Peyer's patch (tissue), 4 donors: ENCODE results near the gene EHBP1. TPM values are rescaled to one million over a fixed set of nuclear protein-coding genes. Genes with fewer than 3 reads are reported as not detected.

ENCODE experiments used
- DNase-seq, 3 donors: peaks; one replicate each; pipeline ENCODE4 v3.0.0-alpha.2; 2017 to 2019
- H3K27ac ChIP-seq, 4 donors: fragments of 200-600 bp; sonication (generic); one replicate each; pipeline ENCODE4 v1.5.1; 2016 to 2019
- H3K27me3 ChIP-seq, 2 donors: fragments of 200-600 bp; sonication (generic); one replicate each; pipeline ENCODE4 v1.5.1; 2019
- H3K36me3 ChIP-seq, 3 donors: fragments of 200-600 bp; sonication (generic); one replicate each; pipeline ENCODE4 v1.5.1; 2016 to 2019
- H3K4me1 ChIP-seq, 4 donors: fragments of 200-600 bp; sonication (generic); one replicate each; pipeline ENCODE4 v1.5.1; 2016 to 2019
- H3K4me3 ChIP-seq, 4 donors: fragments of 200-600 bp; sonication (generic); 1 replicate in 3 of 4; 2 replicates in 1 of 4; pipeline ENCODE4 v1.5.1; 2016 to 2019; ENCODE audit warnings: mild to moderate bottlenecking in 1 of 4
- H3K9me3 ChIP-seq, 4 donors: fragments of 200-600 bp; sonication (generic); one replicate each; pipeline ENCODE4 v1.5.1; 2016 to 2019; ENCODE audit warnings: mild to moderate bottlenecking in 1 of 4
- POLR2A ChIP-seq, 2 donors: fragments of 450-650 bp; IDR thresholded peaks; one replicate each; pipeline ENCODE4 v1.5.1; 2017; ENCODE audit warnings: antibody characterized with exemption in 2 of 2, mild to moderate bottlenecking in 2 of 2, moderate library complexity in 2 of 2
- total RNA-seq, 4 donors: library from RNA; depleted of rRNA; stranded (reverse); fragments of >200 nt; gene quantifications; one replicate each; pipeline ENCODE4 v1.1.0, GENCODE V29; 2016
- TF ChIP-seq, protein P1 (sequence below), 6 experiments: fragments of 450-650 bp in 4 of 6; fragments of 200-600 bp in 2 of 6; sonication (generic) in 1 of 6; IDR thresholded peaks; one replicate each; pipeline ENCODE4 v1.5.1; 2017 to 2019; ENCODE audit warnings: antibody characterized with exemption in 6 of 6, mild to moderate bottlenecking in 3 of 6, moderate library complexity in 1 of 6

EHBP1 gene
- total RNA-seq, 4 donors from 2014 or later: 27.1 to 190 (median 60.8) TPM

DNA sequence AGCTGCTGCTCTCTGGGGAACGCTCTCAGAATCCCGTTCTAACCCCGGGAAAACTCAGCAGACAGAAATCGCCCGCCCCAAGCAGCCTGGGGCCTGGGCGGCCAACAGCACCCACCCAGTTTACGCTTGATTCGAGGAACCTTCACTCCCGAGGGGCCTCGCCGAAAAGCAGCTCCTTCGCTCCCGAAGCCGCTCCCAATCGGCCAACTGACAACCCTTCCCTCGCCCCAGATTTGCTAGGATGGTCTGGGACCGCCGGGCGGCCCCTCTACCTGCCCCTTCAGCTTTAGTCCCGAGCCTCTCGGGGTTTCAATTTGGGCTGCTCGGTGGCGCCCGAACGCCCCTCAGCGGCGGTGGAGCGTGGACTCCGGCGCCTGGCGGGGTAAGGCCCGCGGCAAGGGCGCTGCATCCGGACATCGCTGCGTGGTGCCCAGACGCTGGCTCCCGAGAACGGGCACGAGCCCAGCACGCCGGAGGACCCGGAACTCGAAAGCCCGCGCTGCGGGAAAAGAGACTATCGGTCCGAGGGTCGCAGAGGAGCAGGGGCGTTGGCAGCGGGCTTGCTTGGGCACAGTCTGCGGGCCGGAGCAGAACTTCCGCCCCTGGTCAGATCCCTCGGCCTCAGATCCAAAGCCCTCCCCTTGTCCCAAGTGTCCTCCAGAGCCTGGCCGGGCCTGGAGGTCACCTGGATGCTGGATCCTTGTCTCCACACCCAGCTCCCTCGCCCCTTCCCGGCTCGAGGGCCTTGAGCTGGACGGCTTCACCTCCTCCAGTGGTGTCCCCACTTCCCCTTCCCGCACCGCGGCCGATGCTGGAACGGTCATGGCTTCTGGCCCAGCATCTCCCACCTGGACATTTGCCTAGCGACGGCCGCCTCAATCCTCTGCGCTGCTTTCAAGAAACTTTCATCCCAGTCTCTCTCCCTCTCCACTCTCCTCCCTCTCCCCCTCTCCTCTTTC is 342.1 kb downstream of the EHBP1 start:
- Histone ChIP-seq H3K4me3 (peak overlapping the region in 2 of 4 donors; percentile 21 to 27), H3K4me1 (peaks cover 0 to 48% (median 16%) of the 10 kb centered on the region in 4 donors), H3K36me3 (peaks cover 0 to 8% (median 0%) of the 10 kb centered on the region in 3 donors), H3K27ac (no peak overlapping the region), H3K9me3 (peaks cover 0 to 16% (median 0%) of the 10 kb centered on the region in 4 donors), H3K27me3 (peaks cover 0 to 38% of the 10 kb centered on the region in 2 donors)
- DNase-seq: peak in 1 of 3 donors; percentile 55
- TF ChIP-seq, protein P1, sequence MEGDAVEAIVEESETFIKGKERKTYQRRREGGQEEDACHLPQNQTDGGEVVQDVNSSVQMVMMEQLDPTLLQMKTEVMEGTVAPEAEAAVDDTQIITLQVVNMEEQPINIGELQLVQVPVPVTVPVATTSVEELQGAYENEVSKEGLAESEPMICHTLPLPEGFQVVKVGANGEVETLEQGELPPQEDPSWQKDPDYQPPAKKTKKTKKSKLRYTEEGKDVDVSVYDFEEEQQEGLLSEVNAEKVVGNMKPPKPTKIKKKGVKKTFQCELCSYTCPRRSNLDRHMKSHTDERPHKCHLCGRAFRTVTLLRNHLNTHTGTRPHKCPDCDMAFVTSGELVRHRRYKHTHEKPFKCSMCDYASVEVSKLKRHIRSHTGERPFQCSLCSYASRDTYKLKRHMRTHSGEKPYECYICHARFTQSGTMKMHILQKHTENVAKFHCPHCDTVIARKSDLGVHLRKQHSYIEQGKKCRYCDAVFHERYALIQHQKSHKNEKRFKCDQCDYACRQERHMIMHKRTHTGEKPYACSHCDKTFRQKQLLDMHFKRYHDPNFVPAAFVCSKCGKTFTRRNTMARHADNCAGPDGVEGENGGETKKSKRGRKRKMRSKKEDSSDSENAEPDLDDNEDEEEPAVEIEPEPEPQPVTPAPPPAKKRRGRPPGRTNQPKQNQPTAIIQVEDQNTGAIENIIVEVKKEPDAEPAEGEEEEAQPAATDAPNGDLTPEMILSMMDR (IDR thresholded peaks at IDR 0.05): no peak
- TF ChIP-seq POLR2A (IDR thresholded peaks at IDR 0.05): no peak

DNA sequence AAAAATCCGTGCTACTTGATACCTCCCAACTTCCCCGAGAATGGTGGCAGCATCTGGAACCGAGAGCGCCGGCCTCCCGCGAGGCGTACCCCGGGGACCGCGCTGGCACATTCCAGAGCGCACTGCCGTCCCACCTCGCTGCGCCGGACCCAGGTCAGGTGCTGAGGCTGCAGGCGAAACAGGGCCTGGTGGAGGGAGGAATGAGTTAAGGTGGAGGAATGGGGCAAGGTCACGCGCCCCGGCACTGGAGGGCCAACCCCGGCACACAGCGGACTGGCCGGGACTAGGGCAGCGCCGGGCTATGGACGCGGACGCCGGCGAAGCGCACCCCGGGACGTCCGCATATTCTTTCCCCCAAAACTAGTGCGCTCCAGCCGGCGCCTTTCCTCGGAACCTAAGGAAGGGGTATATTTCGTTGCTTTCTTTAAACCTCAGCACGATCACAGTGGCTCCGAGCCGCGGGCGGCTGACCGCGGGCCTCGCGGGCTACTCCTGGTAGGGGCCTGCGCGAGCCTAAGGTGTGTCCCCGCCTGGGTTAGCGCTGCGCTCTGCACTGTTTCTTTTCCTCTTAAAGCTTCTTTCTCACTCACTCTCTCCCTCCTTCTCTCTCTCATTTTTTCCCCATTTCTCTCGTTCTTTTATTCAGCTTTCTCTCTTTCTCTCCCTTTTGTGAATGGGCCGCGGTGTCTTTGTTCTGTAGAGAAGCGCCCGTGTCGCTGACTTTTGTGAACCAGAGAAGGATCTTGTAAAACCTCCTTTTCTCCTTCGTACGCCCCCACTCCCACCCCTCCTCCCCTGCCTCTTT is 343.1 kb downstream of the EHBP1 start:
- peak in 1 of 3 donors; percentile 57 for DNase-seq
- no peak overlapping the region for H3K27ac ChIP-seq
- H3K4me1 ChIP-seq: peaks cover 0 to 56% (median 16%) of the 10 kb centered on the region in 4 donors
- peaks cover 0 to 8% (median 0%) of the 10 kb centered on the region in 3 donors for H3K36me3 ChIP-seq
- H3K4me3 ChIP-seq: no peak overlapping the region
- no peak for TF ChIP-seq POLR2A (IDR thresholded peaks at IDR 0.05)
- TF ChIP-seq, protein P1 (IDR thresholded peaks at IDR 0.05): no peak
- peaks cover 0 to 16% (median 0%) of the 10 kb centered on the region in 4 donors for H3K9me3 ChIP-seq
- H3K27me3 ChIP-seq: peaks cover 0 to 45% of the 10 kb centered on the region in 2 donors

DNA sequence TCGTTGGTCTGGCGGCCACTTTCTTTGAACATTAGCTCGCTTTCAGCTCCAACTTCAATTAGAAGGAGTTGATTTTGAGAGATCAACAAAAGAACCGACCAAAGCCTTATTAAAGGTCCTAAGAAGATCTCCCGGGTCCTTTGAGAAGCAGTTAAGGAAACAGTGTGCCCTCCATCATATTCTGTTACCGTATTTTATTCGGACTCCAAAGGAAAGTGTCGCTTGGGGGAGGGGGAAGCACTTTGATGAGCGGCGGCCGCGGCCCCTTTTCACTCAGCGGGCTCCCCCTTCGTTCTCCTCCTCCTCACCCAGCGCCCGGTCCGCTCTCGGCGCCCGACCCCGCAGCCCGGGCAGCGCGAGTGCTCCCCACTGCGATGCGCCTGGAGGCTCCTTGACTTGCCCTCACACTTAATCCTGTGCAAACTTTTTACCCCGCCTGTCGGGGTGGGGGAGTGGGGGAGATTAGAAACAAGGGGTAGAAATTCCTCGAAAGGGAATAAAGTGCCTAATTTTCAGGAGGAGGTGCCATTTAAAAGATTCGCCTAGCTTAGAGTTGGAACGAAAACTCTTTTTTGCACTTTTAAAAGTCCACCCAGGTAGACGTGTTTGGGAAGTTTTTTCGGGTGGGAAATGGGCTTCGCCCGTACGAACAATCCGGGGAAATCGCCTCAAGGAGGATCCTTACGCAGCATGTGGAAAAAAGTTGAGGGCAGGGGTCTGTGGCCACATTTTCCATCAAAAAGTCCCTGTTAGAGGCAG is 343.9 kb downstream of the EHBP1 start:
- Histone ChIP-seq H3K27ac (no peak overlapping the region), H3K4me1 (peaks cover 0 to 64% (median 19%) of the 10 kb centered on the region in 4 donors), H3K27me3 (peaks cover 0 to 54% of the 10 kb centered on the region in 2 donors), H3K36me3 (peaks cover 0 to 8% (median 0%) of the 10 kb centered on the region in 3 donors), H3K4me3 (peak overlapping the region; percentile 33 to 61 (median 52)), H3K9me3 (peaks cover 0 to 16% (median 0%) of the 10 kb centered on the region in 4 donors)
- no peak for DNase-seq
- TF ChIP-seq POLR2A (IDR thresholded peaks at IDR 0.05): no peak
- TF ChIP-seq, protein P1 (IDR thresholded peaks at IDR 0.05): no peak

DNA sequence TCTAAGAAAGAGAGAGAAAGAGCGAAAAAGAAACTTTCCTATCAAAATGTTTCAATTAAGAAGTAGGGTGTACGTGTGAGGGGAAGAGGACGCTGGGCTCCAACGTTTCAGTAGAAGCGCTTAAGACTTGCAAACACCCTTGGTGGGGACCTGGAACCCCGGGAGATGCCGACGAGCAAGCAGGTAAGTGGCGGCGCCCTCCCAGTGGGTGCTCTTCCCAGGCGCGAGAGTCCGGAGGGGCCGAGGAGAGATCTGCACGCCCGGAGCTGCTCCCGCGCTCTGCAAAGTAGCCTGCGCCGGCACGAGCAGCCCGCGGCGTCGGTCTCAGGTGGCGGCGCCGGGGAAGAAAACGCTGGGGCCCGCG is 344.4 kb downstream of the EHBP1 start:
- no peak for TF ChIP-seq POLR2A (IDR thresholded peaks at IDR 0.05)
- DNase-seq: peak in 1 of 3 donors; percentile 62

DNA sequence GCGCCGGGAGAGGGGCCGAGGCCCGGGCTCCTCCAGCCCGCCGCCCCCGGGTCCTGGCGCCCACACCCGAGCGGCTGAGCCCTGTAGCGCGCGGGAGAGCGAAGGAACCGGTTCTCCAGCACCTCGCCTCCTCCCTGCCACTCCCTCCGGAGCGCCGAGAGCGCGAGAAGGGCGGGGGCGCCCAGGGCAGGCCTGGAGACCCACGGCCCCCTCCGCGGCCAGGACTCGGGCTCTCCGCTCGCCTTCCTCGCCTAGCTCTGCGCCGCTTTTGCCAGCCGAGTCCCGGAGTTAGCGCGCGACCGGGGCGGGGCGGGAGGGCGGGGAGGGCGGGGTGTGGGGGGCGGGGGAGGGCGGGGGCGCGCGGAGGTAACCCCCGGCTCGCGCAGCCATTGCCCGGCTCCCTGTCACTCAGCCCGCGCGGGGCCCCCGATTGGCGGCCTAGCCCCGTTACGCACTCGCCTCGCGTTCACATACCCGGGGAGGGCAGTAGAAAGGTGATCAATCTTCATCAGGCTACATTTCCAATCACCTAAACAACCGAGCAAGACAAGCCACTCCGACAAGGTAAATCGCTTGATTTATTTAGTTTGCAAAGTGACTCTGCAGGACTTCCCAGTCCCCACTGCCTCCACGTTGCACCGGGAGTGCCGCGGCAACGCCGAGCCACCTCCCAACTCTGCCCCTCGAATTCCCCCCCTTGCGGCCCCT is 345.0 kb downstream of the EHBP1 start, which contains the start of gene OTX1:
Gene OTX1 (plus strand): TSS at position 497 of the 708 bp plus-strand sequence. CDS start 2,161 bp downstream, outside the sequence.
- H3K9me3 ChIP-seq: peaks cover 0 to 16% (median 0%) of the 10 kb centered on the region in 4 donors
- H3K36me3 ChIP-seq: peaks cover 0 to under 1% (median 0%) of the 10 kb centered on the region in 3 donors
- H3K4me1 ChIP-seq: peaks cover 0 to 75% (median 20%) of the 10 kb centered on the region in 4 donors
- H3K4me3 ChIP-seq: peak within 1 kb of the TSS; percentile 33 to 61 (median 52)
- peaks cover 0 to 65% of the 10 kb centered on the region in 2 donors for H3K27me3 ChIP-seq
- no peak for TF ChIP-seq POLR2A (IDR thresholded peaks at IDR 0.05)
- TF ChIP-seq, protein P1 (IDR thresholded peaks at IDR 0.05): no peak
- peak; percentile 39 to 72 (median 66) for DNase-seq
- H3K27ac ChIP-seq: no peak within 1 kb of the TSS

More for the DNA sequence above, 344.4 kb downstream of the EHBP1 start:
- peak overlapping the region; percentile 33 to 61 (median 52) for H3K4me3 ChIP-seq
- H3K9me3 ChIP-seq: peaks cover 0 to 16% (median 0%) of the 10 kb centered on the region in 4 donors
- peaks cover 0 to 6% (median 0%) of the 10 kb centered on the region in 3 donors for H3K36me3 ChIP-seq
- H3K27me3 ChIP-seq: peaks cover 0 to 59% of the 10 kb centered on the region in 2 donors
- no peak overlapping the region for H3K27ac ChIP-seq
- H3K4me1 ChIP-seq: peaks cover 0 to 69% (median 20%) of the 10 kb centered on the region in 4 donors
